Measurements from ENCODE around the gene TMEM45B. TPM values are rescaled to one million over a fixed set of nuclear protein-coding genes. Genes with fewer than 3 reads are reported as not detected.
"Not testable (repeated sequence)": the region's sequence is repeated elsewhere in the genome, so short reads cannot be mapped to it uniquely, and the experiment has no call there.

Gene TMEM45B
- total RNA-seq, 6 donors from 2014 or later: 9.4 to 38.7 (median 13.9) TPM

DNA sequence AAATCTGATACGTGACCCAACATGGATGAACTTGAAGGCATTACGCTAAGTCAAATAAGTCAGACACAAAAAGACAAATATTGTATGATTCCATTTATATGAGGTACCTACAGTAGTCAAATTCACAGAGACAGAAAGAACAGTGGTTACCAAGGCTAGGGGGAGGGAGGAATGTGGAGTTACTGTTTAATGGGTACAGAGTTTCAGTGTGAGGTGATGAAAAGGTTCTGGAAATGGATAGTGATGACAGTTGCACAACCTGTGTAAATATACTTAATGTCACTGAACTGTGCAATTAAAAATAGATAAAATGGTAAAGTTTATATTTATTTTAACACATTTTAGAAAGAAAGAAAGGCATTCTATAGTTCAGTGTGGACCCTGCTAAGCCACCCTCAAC lies 24.1 kb upstream of the TMEM45B start:
- Histone ChIP-seq H3K27me3 (no peaks in the 10 kb centered on the region), H3K9me3 (peaks cover 0 to 5% (median 0%) of the 10 kb centered on the region in 4 donors), H3K27ac (no peak overlapping the region), H3K4me1 (no peaks in the 10 kb centered on the region), H3K4me3 (no peak overlapping the region), H3K36me3 (no peaks in the 10 kb centered on the region)
- TF ChIP-seq CTCF (IDR thresholded peaks at IDR 0.05) (no peak), POLR2A (IDR thresholded peaks at IDR 0.05) (no peak)
- 94 to 100% methylated on average over 2 of the region's 2 CpGs for WGBS, 2 donors
- ATAC-seq (ENCODE audit: low FRiP score in 2 of 2): no peak
- DNase-seq: no peak

- Histone ChIP-seq H3K36me3 (no peaks in the 10 kb centered on the region), H3K4me3 (no peak overlapping the region), H3K4me1 (no peaks in the 10 kb centered on the region), H3K27ac (no peak overlapping the region), H3K27me3 (no peaks in the 10 kb centered on the region), H3K9me3 (peaks cover 0 to 5% (median 0%) of the 10 kb centered on the region in 4 donors)
- no peak for TF ChIP-seq POLR2AphosphoS5 (IDR thresholded peaks at IDR 0.05)
- no peak for TF ChIP-seq POLR2A (IDR thresholded peaks at IDR 0.05)
- TF ChIP-seq EP300 (IDR thresholded peaks at IDR 0.05): no peak
- TF ChIP-seq CTCF (IDR thresholded peaks at IDR 0.05): no peak
- 59 to 68% methylated on average over 3 to 4 of the region's 4 CpGs for WGBS, 2 donors
- ATAC-seq (ENCODE audit: low FRiP score in 2 of 2) (no peak), DNase-seq (no peak)
Observed at GRCh38 chr11:129792663-129793062, 23.0 kb upstream of the TMEM45B start.

- ATAC-seq (ENCODE audit: low FRiP score in 2 of 2) (no peak), DNase-seq (no peak)
- H3K36me3 ChIP-seq: no peaks in the 10 kb centered on the region
- H3K9me3 ChIP-seq: peaks cover 0 to 5% (median 2%) of the 10 kb centered on the region in 4 donors
- H3K4me3 ChIP-seq: no peak overlapping the region
- TF ChIP-seq EP300 (IDR thresholded peaks at IDR 0.05) (no peak), CTCF (IDR thresholded peaks at IDR 0.05) (no peak), POLR2AphosphoS5 (IDR thresholded peaks at IDR 0.05) (no peak), POLR2A (IDR thresholded peaks at IDR 0.05) (no peak)
- no peak overlapping the region for H3K27ac ChIP-seq
- H3K27me3 ChIP-seq: no peaks in the 10 kb centered on the region
- WGBS, 2 donors: 45 to 51% methylated on average over 1 to 2 of the region's 2 CpGs
- H3K4me1 ChIP-seq: no peaks in the 10 kb centered on the region
Observed at GRCh38 chr11:129795089-129795488, 20.6 kb upstream of the TMEM45B start.

GRCh38 chr11:129798212-129798611 lies 17.4 kb upstream of the TMEM45B start:
- Histone ChIP-seq H3K36me3 (no peaks in the 10 kb centered on the region), H3K9me3 (peaks cover 0 to 5% (median 2%) of the 10 kb centered on the region in 4 donors), H3K27ac (no peak overlapping the region), H3K4me1 (no peaks in the 10 kb centered on the region), H3K4me3 (no peak overlapping the region), H3K27me3 (no peaks in the 10 kb centered on the region)
- DNase-seq (no peak), ATAC-seq (ENCODE audit: low FRiP score in 2 of 2) (no peak)
- TF ChIP-seq CTCF (IDR thresholded peaks at IDR 0.05) (no peak), POLR2A (IDR thresholded peaks at IDR 0.05) (no peak), POLR2AphosphoS5 (IDR thresholded peaks at IDR 0.05) (no peak), EP300 (IDR thresholded peaks at IDR 0.05) (no peak)
- WGBS, 2 donors: 88 to 100% methylated on average over 2 of the region's 2 CpGs

DNA sequence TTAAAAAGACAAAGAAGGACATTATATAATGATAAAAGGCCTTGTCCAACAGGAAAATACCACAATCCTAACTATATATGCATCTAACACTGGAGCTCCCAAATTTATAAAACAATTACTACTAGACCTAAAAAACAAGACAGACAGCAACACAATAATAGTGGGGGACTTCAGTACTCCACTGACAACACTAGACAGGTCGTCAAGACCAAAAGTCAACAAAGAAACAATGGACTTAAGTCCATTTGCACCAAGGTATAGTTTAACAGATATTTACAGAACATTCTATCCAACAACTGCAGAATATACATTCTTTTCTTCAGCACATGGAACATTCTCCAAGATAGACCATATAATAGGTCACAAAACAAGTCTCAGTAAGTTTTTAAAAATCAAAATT lies 15.5 kb upstream of the TMEM45B start:
- not testable (repeated sequence) for DNase-seq; H3K27me3 ChIP-seq; H3K4me1 ChIP-seq; H3K27ac ChIP-seq; H3K4me3 ChIP-seq; H3K9me3 ChIP-seq; H3K36me3 ChIP-seq; ATAC-seq (ENCODE audit: low FRiP score in 2 of 2)
- WGBS, 2 donors: 40 to 48% methylated on average over 1 of the region's 1 CpG

All from upper lobe of left lung (tissue), 6 donors.